Nephron (organoid): ENCODE results near the gene SPTBN2.
A peak's percentile ranks its signal among the peaks of the same experiment; 100 is the strongest.

ENCODE experiments used
- H3K27ac Mint-ChIP-seq, 3 experiments: 2 replicates each; pipeline ENCODE4 v1.8.0; 2020; ENCODE audit warnings: mixed read lengths in 3 of 3, mild to moderate bottlenecking in 2 of 3, moderate library complexity in 1 of 3
- H3K27me3 Mint-ChIP-seq: 2 replicates; pipeline ENCODE4 v1.8.0; 2021; ENCODE audit warnings: low read depth, mild to moderate bottlenecking, moderate library complexity, mixed read lengths
- H3K36me3 Mint-ChIP-seq: 2 replicates; pipeline ENCODE4 v1.8.0; 2020; ENCODE audit warnings: low read depth, mixed read lengths
- H3K4me1 Mint-ChIP-seq: 2 replicates; pipeline ENCODE4 v1.8.0; 2020; ENCODE audit warnings: mixed read lengths
- H3K4me3 Mint-ChIP-seq, 3 experiments: 2 replicates each; pipeline ENCODE4 v1.8.0; 2020; ENCODE audit warnings: mild to moderate bottlenecking in 3 of 3, mixed read lengths in 3 of 3, moderate library complexity in 2 of 3
- H3K9me3 Mint-ChIP-seq: 2 replicates; pipeline ENCODE4 v1.8.0; 2020; ENCODE audit warnings: mixed read lengths
- TF ChIP-seq, protein P1 (sequence below), 3 experiments: fragments of 200-600 bp; sonication (generic); IDR thresholded peaks; one replicate each; pipeline ENCODE4 v1.5.0; 2021; ENCODE audit warnings: antibody characterized with exemption in 3 of 3; ENCODE audit not compliant: unreplicated experiment in 3 of 3

SPTBN2 gene

DNA sequence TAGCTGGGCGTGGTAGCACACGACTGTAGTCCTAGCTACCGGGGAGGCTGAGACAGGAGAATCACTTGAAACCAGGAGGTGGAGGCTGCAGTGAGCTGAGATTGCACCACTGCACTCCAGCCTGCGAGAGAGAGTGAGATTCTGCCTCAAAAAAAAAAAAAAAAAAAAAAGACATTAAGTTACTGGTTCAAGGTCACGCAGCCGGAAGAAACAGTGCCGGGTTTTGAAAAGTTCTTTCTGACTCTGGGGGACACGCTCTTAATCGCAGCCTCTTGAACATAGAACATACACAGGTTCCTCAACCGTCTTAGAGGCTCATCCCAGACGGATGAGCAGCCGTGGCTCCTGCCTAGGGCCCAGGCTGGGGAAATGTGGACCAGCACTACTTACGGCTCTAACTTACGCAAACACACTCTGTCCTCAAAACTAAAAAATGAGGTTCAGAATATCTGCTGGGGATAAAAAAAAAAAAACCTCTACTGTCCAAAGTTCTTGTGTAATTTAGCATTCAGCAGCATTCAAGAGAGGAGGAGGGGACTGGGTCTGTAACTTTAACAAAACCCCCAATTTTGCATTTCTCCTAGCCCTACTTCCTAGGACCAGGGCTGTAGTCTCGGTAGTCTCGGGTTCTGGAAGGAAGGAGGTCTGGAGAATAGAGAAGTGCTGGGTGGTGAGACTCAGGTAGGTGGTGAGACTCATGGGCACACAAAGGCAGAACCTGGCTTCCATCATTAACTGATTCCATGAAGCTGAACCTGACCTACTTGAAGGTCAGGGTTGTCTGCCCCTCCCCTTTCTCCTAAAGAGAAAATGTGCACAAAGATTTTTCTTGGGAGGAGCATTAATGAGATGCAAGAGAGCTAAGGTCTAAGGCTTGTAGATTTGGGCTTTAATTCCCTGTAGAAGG is 6.0 kb downstream of the SPTBN2 start:
- TF ChIP-seq, protein P1, sequence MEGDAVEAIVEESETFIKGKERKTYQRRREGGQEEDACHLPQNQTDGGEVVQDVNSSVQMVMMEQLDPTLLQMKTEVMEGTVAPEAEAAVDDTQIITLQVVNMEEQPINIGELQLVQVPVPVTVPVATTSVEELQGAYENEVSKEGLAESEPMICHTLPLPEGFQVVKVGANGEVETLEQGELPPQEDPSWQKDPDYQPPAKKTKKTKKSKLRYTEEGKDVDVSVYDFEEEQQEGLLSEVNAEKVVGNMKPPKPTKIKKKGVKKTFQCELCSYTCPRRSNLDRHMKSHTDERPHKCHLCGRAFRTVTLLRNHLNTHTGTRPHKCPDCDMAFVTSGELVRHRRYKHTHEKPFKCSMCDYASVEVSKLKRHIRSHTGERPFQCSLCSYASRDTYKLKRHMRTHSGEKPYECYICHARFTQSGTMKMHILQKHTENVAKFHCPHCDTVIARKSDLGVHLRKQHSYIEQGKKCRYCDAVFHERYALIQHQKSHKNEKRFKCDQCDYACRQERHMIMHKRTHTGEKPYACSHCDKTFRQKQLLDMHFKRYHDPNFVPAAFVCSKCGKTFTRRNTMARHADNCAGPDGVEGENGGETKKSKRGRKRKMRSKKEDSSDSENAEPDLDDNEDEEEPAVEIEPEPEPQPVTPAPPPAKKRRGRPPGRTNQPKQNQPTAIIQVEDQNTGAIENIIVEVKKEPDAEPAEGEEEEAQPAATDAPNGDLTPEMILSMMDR (IDR thresholded peaks at IDR 0.05; ENCODE audit: unreplicated experiment in 3 of 3), result no peak
- H3K36me3 Mint-ChIP-seq, result no peaks in the 10 kb centered on the region
- H3K4me1 Mint-ChIP-seq, result peaks cover 43% of the 10 kb centered on the region
- H3K27me3 Mint-ChIP-seq, result peaks cover 44% of the 10 kb centered on the region
- peak overlapping the region in 1 of 3 experiments; percentile 60 for H3K27ac Mint-ChIP-seq
- no peak overlapping the region for H3K4me3 Mint-ChIP-seq
- no peaks in the 10 kb centered on the region for H3K9me3 Mint-ChIP-seq

- no peaks in the 10 kb centered on the region for H3K36me3 Mint-ChIP-seq
- no peak overlapping the region for H3K27ac Mint-ChIP-seq
- peaks cover 43% of the 10 kb centered on the region for H3K27me3 Mint-ChIP-seq
- no peaks in the 10 kb centered on the region for H3K9me3 Mint-ChIP-seq
- H3K4me1 Mint-ChIP-seq, result peaks cover 44% of the 10 kb centered on the region
- H3K4me3 Mint-ChIP-seq, result no peak overlapping the region
- TF ChIP-seq, protein P1 (IDR thresholded peaks at IDR 0.05; ENCODE audit: unreplicated experiment in 3 of 3), result no peak
Measured at GRCh38 chr11:66721939-66722338, 7.1 kb downstream of the SPTBN2 start.

- no peak overlapping the region for H3K4me3 Mint-ChIP-seq
- H3K27ac Mint-ChIP-seq, result peak overlapping the region; percentile 20 to 92 (median 36)
Measured at GRCh38 chr11:66720899-66721470, 8.0 kb downstream of the SPTBN2 start.

DNA sequence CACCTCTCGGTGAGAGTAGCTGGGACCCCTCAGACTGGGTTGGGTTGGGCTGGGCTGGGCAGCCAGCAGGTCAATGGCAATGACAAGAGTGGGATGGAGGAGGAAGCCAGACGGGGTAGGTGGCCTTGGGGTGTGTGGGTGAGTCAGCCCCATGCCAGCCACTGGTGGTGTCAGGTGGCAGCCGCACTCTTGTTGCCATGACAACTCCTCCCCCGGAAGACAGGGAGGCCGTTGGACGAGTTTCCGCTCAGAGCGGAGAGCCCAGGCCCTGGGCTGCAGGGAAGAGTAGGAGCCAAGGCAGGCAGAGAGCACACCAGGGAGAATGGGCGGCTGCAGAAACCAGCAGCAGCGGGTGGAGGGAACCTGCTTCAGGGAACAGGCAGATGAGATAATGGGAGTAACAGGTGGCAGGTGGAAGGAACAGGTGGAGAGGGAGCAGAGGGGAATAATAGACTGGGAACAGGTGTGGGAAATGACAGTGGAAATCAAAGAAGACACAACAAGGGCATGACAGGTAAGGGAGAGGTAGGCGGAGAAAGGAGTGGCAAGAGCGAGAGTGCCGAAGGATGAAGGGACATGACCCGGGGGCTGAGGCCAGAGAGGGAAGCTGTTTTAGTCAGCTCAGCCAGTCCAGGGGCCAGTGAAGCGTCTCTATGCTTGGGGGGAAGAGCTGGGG is 8.7 kb downstream of the SPTBN2 start:
- peak overlapping the region; percentile 20 to 92 (median 36) for H3K27ac Mint-ChIP-seq
- TF ChIP-seq, protein P1 (IDR thresholded peaks at IDR 0.05; ENCODE audit: unreplicated experiment in 3 of 3), result no peak
- peaks cover 4% of the 10 kb centered on the region for H3K36me3 Mint-ChIP-seq
- no peaks in the 10 kb centered on the region for H3K9me3 Mint-ChIP-seq
- peak overlapping the region in 2 of 3 experiments; percentile 1 to 71 for H3K4me3 Mint-ChIP-seq
- peaks cover 28% of the 10 kb centered on the region for H3K27me3 Mint-ChIP-seq
- peaks cover 28% of the 10 kb centered on the region for H3K4me1 Mint-ChIP-seq

More at GRCh38 chr11:66720899-66721470, 8.0 kb downstream of the SPTBN2 start:
- no peaks in the 10 kb centered on the region for H3K9me3 Mint-ChIP-seq
- H3K36me3 Mint-ChIP-seq, result no peaks in the 10 kb centered on the region
- peaks cover 34% of the 10 kb centered on the region for H3K4me1 Mint-ChIP-seq
- TF ChIP-seq, protein P1 (IDR thresholded peaks at IDR 0.05; ENCODE audit: unreplicated experiment in 3 of 3), result no peak
- peaks cover 34% of the 10 kb centered on the region for H3K27me3 Mint-ChIP-seq

DNA sequence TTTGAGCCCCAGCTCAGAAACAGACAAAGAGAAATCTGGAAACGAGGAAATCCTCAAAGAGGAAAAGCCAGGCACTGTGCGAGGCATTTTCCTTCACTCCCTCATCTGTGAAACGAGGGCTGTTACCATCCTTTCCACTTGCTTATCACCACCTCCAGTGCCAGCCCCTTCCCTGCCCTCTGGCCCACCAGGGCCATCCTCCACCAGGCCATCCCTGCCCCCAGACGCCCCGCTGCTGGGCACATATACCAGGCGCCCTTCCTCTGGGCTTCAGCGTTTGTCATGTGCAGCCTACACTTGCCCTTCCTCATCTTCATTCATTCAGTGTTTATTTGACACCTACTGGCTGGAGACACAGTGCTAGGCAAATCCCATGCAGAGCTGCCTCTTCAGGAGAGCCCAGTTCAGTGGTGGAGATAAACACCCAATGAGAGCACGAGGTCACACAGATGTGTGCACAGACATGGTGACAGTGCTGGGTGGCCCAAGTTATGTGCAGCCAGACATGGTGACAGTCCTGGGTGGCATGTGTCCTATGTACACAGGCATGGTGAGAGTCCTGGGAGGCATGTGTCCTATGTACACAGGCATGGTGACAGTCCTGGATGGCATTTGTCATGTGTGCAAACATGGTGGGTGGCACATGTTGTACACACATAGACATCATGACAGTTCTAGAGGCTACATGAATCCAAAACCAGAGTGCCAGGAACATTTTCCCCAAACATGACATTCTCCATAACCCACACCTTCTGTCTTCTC is 9.7 kb downstream of the SPTBN2 start:
- H3K36me3 Mint-ChIP-seq, result peaks cover 8% of the 10 kb centered on the region
- peaks cover 28% of the 10 kb centered on the region for H3K4me1 Mint-ChIP-seq
- peak overlapping the region in 1 of 3 experiments; percentile 92 for H3K27ac Mint-ChIP-seq
- peaks cover 24% of the 10 kb centered on the region for H3K27me3 Mint-ChIP-seq
- no peak overlapping the region for H3K4me3 Mint-ChIP-seq
- TF ChIP-seq, protein P1 (IDR thresholded peaks at IDR 0.05; ENCODE audit: unreplicated experiment in 3 of 3), result no peak
- no peaks in the 10 kb centered on the region for H3K9me3 Mint-ChIP-seq
